ENCODE measurements around the gene TULP4. TPM values are rescaled to one million over a fixed set of nuclear protein-coding genes. Genes with fewer than 3 reads are reported as not detected.
"Not testable (repeated sequence)": the region's sequence is repeated elsewhere in the genome, so short reads cannot be mapped to it uniquely, and the experiment has no call there.

The TULP4 gene
- total and polyA plus RNA-seq, 2 donors = 5.3 to 293 TPM

DNA sequence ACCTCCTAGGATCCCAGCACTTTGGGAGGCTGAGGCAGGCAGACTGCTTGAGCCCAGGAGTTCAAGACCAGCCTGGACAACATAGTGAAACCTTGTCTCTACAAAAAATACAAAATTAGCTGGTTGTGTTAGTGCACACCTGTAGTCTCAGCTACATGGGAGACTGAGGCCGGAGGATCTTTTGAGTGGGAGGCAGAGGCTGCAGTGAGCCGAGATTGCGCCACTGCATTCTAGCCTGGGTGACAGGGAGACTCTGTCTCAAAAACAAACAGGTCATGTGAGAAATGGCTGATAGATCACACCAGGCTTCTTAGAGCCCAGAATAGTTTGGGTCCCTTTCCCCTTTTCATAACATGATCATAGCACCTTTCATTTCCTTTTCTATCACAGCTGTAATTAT lies 244.8 kb downstream of the TULP4 start:
- H3K4me1 ChIP-seq (ENCODE audit: insufficient read depth); DNase-seq (ENCODE audit: extremely low spot score); H3K36me3 ChIP-seq (ENCODE audit: insufficient read depth); H3K4me3 ChIP-seq (ENCODE audit: low read depth, low read length); H3K27ac ChIP-seq (ENCODE audit: low read depth): not testable (repeated sequence)
- WGBS = 97% methylated on average over 3 of the region's 3 CpGs

DNA sequence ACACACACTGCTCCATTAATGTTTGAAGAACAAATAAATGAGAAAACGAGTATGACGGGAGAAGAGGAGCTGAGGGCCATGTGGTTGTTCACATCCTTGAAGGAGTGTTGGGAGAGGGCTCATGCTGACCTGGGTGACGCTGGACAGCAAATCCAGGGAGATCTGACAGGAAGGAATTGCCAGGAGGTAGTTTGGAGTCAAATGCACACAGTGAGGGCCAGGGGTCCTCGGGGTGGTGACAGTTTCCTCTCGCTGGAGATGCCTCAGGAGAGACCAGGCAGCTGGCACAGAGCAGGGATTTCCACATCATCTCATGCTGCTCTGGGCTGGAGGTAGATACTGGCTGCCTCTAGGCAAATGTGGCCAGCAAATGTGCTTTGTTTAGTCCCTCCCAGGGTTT lies 245.7 kb downstream of the TULP4 start:
- no peak overlapping the region for H3K4me3 ChIP-seq (ENCODE audit: low read depth, low read length)
- no peaks in the 10 kb centered on the region for H3K4me1 ChIP-seq (ENCODE audit: insufficient read depth)
- no peaks in the 10 kb centered on the region for H3K36me3 ChIP-seq (ENCODE audit: insufficient read depth)
- DNase-seq (ENCODE audit: extremely low spot score) = no peak
- H3K27ac ChIP-seq (ENCODE audit: low read depth) = no peak overlapping the region
- WGBS = 82% methylated on average over 5 of the region's 5 CpGs

DNA sequence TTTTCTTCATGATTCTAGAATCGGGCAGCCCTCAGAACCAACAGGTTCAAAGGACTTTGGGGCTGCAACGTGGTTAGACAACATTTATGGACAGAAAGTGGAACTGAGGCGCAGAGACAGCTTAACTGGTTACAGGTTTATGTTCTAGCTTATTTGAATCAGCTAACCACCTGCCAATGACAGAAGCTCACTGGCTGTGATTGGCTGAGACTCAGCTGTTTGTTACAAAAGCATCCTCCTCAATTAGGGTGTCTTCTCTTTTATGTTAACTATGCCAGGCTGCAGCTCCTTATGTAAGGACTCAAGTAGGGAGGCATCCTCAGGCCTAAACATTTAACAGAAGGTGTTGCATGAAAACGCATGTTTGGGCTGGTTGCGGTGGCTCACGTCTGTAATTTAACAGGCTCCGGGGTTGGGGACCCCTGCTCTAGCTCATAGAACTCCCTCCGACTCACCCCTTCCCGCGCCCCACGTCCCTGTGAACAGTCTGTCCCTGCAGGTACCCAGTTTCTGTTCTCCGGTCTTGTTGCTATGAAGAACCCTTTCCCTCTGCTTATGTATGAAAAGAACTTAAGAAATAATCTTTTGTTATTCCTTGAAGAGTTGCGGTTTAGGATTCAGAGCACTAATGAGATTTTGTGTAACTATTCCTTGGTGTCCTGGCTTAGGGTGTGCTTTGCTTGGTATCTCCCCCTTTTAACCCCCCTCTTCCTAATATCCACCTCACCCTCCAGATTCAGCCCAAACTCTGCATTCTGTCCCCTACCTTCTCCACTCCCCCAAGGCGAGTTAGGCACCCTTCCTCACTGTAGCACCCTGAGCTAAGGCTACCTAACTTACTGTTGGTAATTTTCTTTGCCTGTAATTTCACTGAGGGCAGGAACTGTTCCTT lies 246.4 kb downstream of the TULP4 start:
- H3K27ac ChIP-seq (ENCODE audit: low read depth) = no peak overlapping the region
- no peaks in the 10 kb centered on the region for H3K36me3 ChIP-seq (ENCODE audit: insufficient read depth)
- no peaks in the 10 kb centered on the region for H3K4me1 ChIP-seq (ENCODE audit: insufficient read depth)
- WGBS = 94% methylated on average over 14 of the region's 14 CpGs
- no peak for DNase-seq (ENCODE audit: extremely low spot score)
- H3K4me3 ChIP-seq (ENCODE audit: low read depth, low read length) = no peak overlapping the region

DNA sequence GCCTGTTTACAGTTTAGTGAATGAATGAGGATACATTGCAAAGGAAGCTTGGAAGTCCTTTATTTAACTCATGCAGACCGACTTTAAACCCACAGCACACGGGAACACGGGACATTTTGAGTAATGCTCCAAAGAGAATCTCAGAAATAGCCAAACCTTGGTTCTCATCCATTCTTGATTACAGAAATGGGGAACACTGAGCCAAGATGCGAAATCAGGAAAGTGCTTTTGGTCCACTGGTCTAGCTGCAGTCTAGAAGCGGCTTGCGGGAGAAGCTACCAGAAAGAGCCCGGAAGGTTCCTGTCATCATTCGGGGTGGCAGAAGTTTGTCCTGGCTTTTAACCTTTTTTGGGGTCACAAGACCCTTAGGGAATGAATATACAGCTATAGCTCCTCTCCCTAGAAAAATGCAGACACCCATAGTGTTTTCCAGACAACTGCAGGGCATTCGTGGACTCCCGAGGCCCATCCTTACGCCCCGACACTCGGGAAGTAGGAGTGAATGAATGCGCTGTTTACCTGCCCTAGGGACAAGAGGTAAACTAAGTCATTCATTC lies 247.2 kb downstream of the TULP4 start:
- H3K36me3 ChIP-seq (ENCODE audit: insufficient read depth) = no peaks in the 10 kb centered on the region
- H3K27ac ChIP-seq (ENCODE audit: low read depth) = no peak overlapping the region
- DNase-seq (ENCODE audit: extremely low spot score) = no peak
- peak overlapping the region; percentile 86 for H3K4me3 ChIP-seq (ENCODE audit: low read depth, low read length)
- WGBS = 45% methylated on average over 14 of the region's 14 CpGs
- no peaks in the 10 kb centered on the region for H3K4me1 ChIP-seq (ENCODE audit: insufficient read depth)

DNA sequence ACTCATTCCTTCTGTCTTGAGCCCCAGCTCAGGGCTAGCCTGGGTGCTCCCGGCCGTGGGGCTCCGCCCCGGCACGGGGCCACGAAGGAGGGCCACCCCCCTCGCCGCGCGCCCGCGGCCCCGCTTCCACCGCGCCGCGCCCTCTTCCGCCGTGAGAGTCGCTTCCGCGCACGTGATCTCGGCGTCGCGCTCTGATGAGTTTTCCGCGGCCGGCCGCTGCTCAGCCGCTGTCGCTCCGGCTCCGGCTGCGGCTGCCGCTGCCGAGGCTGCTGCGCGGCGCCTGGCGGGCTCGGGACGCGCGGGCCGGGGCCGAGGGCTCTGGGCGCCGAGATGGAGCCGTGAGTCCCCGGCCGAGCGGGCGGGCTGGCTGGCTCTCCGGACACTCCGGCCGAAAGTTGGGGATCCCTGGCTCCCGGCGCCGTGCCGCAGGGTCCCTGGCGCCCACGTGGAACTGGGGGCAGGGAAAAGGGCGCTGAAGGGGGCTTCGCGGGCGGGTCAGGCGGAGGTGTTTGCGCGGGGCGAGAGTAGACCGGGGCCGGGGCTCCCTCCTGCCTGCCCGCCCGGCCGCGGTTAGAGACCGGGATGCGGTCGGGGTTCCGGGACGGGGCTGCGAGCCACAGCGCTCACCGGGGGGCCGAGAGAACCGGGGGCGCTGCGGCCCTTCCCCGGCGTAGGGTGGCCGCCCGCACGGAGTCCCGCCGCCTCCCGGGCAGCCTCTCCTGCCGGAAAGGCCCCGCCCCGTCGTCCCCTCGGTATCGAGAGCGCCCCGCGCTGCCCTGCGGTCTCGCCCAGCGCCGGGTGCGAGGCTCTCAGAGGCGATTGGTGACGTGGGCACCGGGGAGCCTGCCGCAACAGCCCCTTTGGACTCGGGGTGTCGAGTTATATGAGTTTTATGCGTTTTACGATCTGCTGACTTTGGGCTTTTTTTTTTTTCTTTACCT lies 247.9 kb downstream of the TULP4 start, which contains the start of gene TMEM181:
TSS of gene TMEM181 (plus strand) at position 197 of the 941 bp plus-strand sequence. CDS start at position 331, 134 bp downstream.
- WGBS = under 1% methylated on average over 120 of the region's 120 CpGs
- no peak for DNase-seq (ENCODE audit: extremely low spot score)
- peak within 1 kb of the TSS; percentile 86 for H3K4me3 ChIP-seq (ENCODE audit: low read depth, low read length)
- H3K27ac ChIP-seq (ENCODE audit: low read depth) = peak within 1 kb of the TSS; percentile 81
- H3K36me3 ChIP-seq (ENCODE audit: insufficient read depth) = no peaks in the 10 kb centered on the region
- no peaks in the 10 kb centered on the region for H3K4me1 ChIP-seq (ENCODE audit: insufficient read depth)

DNA sequence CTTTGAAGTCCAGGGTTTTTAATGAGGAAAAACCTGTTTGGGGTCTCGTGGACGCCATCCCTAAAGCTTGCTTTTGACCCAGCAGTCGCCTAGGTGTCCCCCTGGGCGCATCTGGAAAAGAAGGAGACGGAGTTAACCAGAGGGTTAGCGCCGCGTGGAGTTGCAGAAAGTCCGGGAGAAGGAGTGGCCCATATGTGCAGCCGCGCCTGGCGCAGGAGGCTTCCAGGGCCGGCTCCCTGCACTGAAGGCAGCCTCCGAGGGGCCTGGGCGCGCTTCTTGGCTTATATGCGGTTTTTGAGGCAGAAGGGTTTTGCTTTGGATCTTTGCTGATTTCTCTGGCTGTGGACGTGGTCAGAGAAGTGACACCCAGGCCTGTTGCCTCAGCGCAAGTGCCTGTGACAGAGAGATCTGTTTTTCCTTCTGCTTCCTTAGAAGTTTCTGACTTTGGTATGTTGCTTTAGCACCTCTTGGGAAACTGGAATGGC lies 248.6 kb downstream of the TULP4 start:
- no peaks in the 10 kb centered on the region for H3K4me1 ChIP-seq (ENCODE audit: insufficient read depth)
- 5% methylated on average over 19 of the region's 19 CpGs for WGBS
- peak overlapping the region; percentile 86 for H3K4me3 ChIP-seq (ENCODE audit: low read depth, low read length)
- H3K27ac ChIP-seq (ENCODE audit: low read depth) = no peak overlapping the region
- DNase-seq (ENCODE audit: extremely low spot score) = no peak
- no peaks in the 10 kb centered on the region for H3K36me3 ChIP-seq (ENCODE audit: insufficient read depth)

Small RNAs within 50 kb of the gene (small RNA-seq; reads per million reads assigned to genes)
- not detected for gene RN7SL173P

Other genes starting within 250 kb of the TULP4 start
- gene SERAC1, start 144.2 kb upstream of the TULP4 start, total RNA-seq = 11.3 TPM
- 5.1 TPM for gene SERAC1, start 144.2 kb upstream of the TULP4 start, polyA plus RNA-seq
- gene GTF2H5, start 144.1 kb upstream of the TULP4 start, total RNA-seq = 8.0 TPM
- 9.6 TPM for gene GTF2H5, start 144.1 kb upstream of the TULP4 start, polyA plus RNA-seq
- 41.4 TPM for gene TMEM181, start 247.6 kb downstream of the TULP4 start, total RNA-seq
- gene TMEM181, start 247.6 kb downstream of the TULP4 start, polyA plus RNA-seq = 23.8 TPM